Heart left ventricle (tissue), 16 donors: ENCODE measurements around the gene PEAK1. TPM values are rescaled to one million over a fixed set of nuclear protein-coding genes. Genes with fewer than 3 reads are reported as not detected.
"Not testable (repeated sequence)": the region's sequence is repeated elsewhere in the genome, so short reads cannot be mapped to it uniquely, and the experiment has no call there.

Source experiments
- ATAC-seq, 4 donors: fragments of 200-7000 bp; cut with Tn5 transposase; one replicate each; pipeline ENCODE4 v1.9.1; 2020 to 2022; ENCODE audit warnings: moderate library complexity in 4 of 4, mild to moderate bottlenecking in 3 of 4, moderate number of reproducible peaks in 1 of 4
- DNase-seq, 5 donors: peaks; one replicate each; pipeline ENCODE4 v3.0.0-alpha.2; 2020
- H3K27ac ChIP-seq, 12 donors: fragments of 200-600 bp; sonication (generic) in 4 of 12; one replicate each; pipeline versions ENCODE4 v1.5.0 to v1.8.0; 2016 to 2022; ENCODE audit warnings: mild to moderate bottlenecking in 2 of 12
- H3K27me3 ChIP-seq, 9 donors: fragments of 200-600 bp; sonication (generic) in 2 of 9; one replicate each; pipeline versions ENCODE4 v1.5.1 to v1.8.0; 2016 to 2022; ENCODE audit warnings: mild to moderate bottlenecking in 3 of 9
- H3K36me3 ChIP-seq, 9 donors: fragments of 200-600 bp; sonication (generic) in 2 of 9; one replicate each; pipeline versions ENCODE4 v1.5.0 to v1.8.0; 2018 to 2022; ENCODE audit warnings: mild to moderate bottlenecking in 2 of 9
- H3K4me1 ChIP-seq, 12 donors: fragments of 200-600 bp; sonication (generic) in 4 of 12; one replicate each; pipeline versions ENCODE4 v1.5.0 to v1.8.0; 2016 to 2022; ENCODE audit warnings: mild to moderate bottlenecking in 3 of 12
- H3K4me3 ChIP-seq, 12 donors: fragments of 200-600 bp; sonication (generic) in 4 of 12; one replicate each; pipeline versions ENCODE4 v1.5.0 to v1.8.0; 2017 to 2022; ENCODE audit warnings: mild to moderate bottlenecking in 9 of 12, moderate library complexity in 4 of 12
- H3K9me3 ChIP-seq, 12 donors: fragments of 200-600 bp; sonication (generic) in 4 of 12; one replicate each; pipeline versions ENCODE4 v1.5.0 to v1.8.0; 2016 to 2022; ENCODE audit warnings: mild to moderate bottlenecking in 1 of 12
- CTCF ChIP-seq, 12 donors: fragments of 200-600 bp; sonication (generic) in 4 of 12; IDR thresholded peaks; one replicate each; pipeline versions ENCODE4 v1.5.0 to v1.8.0; 2018 to 2022; ENCODE audit warnings: antibody characterized with exemption in 12 of 12, mild to moderate bottlenecking in 5 of 12
- POLR2A ChIP-seq, 2 donors: fragments of 450-650 bp; IDR thresholded peaks; one replicate each; pipeline ENCODE4 v1.6.1; 2017; ENCODE audit warnings: antibody characterized with exemption in 2 of 2, mild to moderate bottlenecking in 2 of 2, moderate library complexity in 2 of 2
- WGBS, 4 donors: extraction: QIAGEN DNeasy Blood & Tissue Kit in 2 of 4; methylation state at CpG; one replicate each; pipeline versions ENCODE4 v1.1.5 to v1.1.7; 2013 to 2018; 5-methylcytosine and 5-hydroxymethylcytosine counted together
- intact Hi-C, 10 donors: fragments of 100-400 bp; cut with DNase I; formaldehyde crosslinking; loops; one replicate each; pipeline versions ENCODE4 v1.11.1 to v1.14.2; 2022
- polyA plus RNA-seq, 2 donors: library from polyadenylated mRNA; stranded (reverse); fragments of 200-250 nt; gene quantifications; one replicate each; pipeline ENCODE4 v1.2.3, GENCODE V29; 2013
- total RNA-seq, 9 donors: library from RNA; depleted of rRNA in 2 of 9; stranded (reverse); fragments of >200 nt in 2 of 9; fragmentation: NEBNext Ultra II Directional in 3 of 9; extraction: Animal tissue kit (Norgen Biotek cat#: 25700) in 3 of 9; gene quantifications; one replicate each; pipeline versions ENCODE4 v1.1.0 to v1.2.4, GENCODE V29; 2016 to 2023
- donor health status: ischemic (EF 13 %, LVEDD 7.1; RV severe dilation, severe dysfunction).
- donor health status: healthy with polysubstance abuse.
- donor health status: DM: no; HTN: yes; CAD: no.
- donor health status: DM: no; HTN: no; CAD: no.
- donor health status: ischemic (EF 25% LVEDD 6.9; RV normal size, moderate dysfunction).
- donor health status: ischemic (EF 25% LVEDD 5.7; RV mildly dilated, moderate dysfunction).
- donor health status: healthy.
- donor health status: DM: yes; HTN: yes; CAD: no.
- donor health status: ischemic (EF 35%, LVEDD 5.7; RV mildly dilated, moderate dysfunction).
- donor health status: nonischemic (EF 11% LVEDD 7.7; RV severe dilation, severe dysfunction).
- donor health status: DM: yes; HTN: yes; CAD: no.
- donor health status: PGD.
- donor health status: ischemic (EF 29% LVEDD 5.4; RV normal size, mild dysfunction).
- donor health status: nonischemic (EF 23%, LVEDD 6.1; RV moderate dilation, normal function).

Gene PEAK1
- total and polyA plus RNA-seq, 11 donors, result 12.8 to 139 (median 86.3) TPM

- ATAC-seq (no peak), DNase-seq (no peak)
- Histone ChIP-seq H3K4me3 (no peak overlapping the region), H3K4me1 (peaks cover 0 to 62% (median 26%) of the 10 kb centered on the region in 12 donors), H3K36me3 (peaks cover 0 to 2% (median 0%) of the 10 kb centered on the region in 9 donors), H3K9me3 (no peaks in the 10 kb centered on the region), H3K27me3 (no peaks in the 10 kb centered on the region), H3K27ac (no peak overlapping the region)
- TF ChIP-seq POLR2A (IDR thresholded peaks at IDR 0.05) (no peak), CTCF (IDR thresholded peaks at IDR 0.05) (no peak)
- WGBS, 4 donors, result 86 to 92% (median 89%) methylated on average over 7 of the region's 7 CpGs
- intact Hi-C loops, result no loop called here
Observed at GRCh38 chr15:77163781-77164384, 256.0 kb downstream of the PEAK1 start.

- DNase-seq, result no peak
- no peak for TF ChIP-seq POLR2A (IDR thresholded peaks at IDR 0.05)
- TF ChIP-seq CTCF (IDR thresholded peaks at IDR 0.05), result no peak
- Histone ChIP-seq H3K27me3 (no peaks in the 10 kb centered on the region), H3K27ac (no peak overlapping the region), H3K4me3 (no peak overlapping the region), H3K4me1 (peaks cover 0 to 55% (median 20%) of the 10 kb centered on the region in 12 donors), H3K36me3 (peaks cover 0 to 10% (median 5%) of the 10 kb centered on the region in 9 donors), H3K9me3 (no peaks in the 10 kb centered on the region)
- 58 to 72% (median 65%) methylated on average over 4 of the region's 4 CpGs for WGBS, 4 donors
- intact Hi-C loops, result no loop called here
- no peak for ATAC-seq
Observed at GRCh38 chr15:77162872-77163633, 256.9 kb downstream of the PEAK1 start.

GRCh38 chr15:77160562-77161478 is 259.1 kb downstream of the PEAK1 start:
- intact Hi-C loops, result no loop called here
- H3K27ac ChIP-seq, result peak overlapping the region in 6 of 12 donors; percentile 16 to 46 (median 43)
- H3K36me3 ChIP-seq, result peaks cover 0 to 31% (median 23%) of the 10 kb centered on the region in 9 donors
- no peaks in the 10 kb centered on the region for H3K9me3 ChIP-seq
- peaks cover 0 to 44% (median 19%) of the 10 kb centered on the region in 12 donors for H3K4me1 ChIP-seq
- H3K27me3 ChIP-seq, result no peaks in the 10 kb centered on the region
- ATAC-seq (peak in 2 of 4 donors; percentile 27 to 50), DNase-seq (no peak)
- 48 to 60% (median 53%) methylated on average over 7 of the region's 7 CpGs for WGBS, 4 donors
- H3K4me3 ChIP-seq, result no peak overlapping the region
- TF ChIP-seq POLR2A (IDR thresholded peaks at IDR 0.05) (no peak), CTCF (IDR thresholded peaks at IDR 0.05) (no peak)

GRCh38 chr15:77156000-77156399 is 263.9 kb downstream of the PEAK1 start:
- H3K27me3 ChIP-seq, H3K9me3 ChIP-seq, intact Hi-C loops, H3K4me3 ChIP-seq, H3K27ac ChIP-seq, ATAC-seq: not testable (repeated sequence)
- WGBS, 4 donors, result 75 to 99% (median 92%) methylated on average over 8 to 11 of the region's 11 CpGs
- peak in 1 of 5 donors; percentile 45 for DNase-seq
- peaks cover 0 to 38% (median 23%) of the 10 kb centered on the region in 9 donors for H3K36me3 ChIP-seq
- peaks cover 0 to 18% (median 10%) of the 10 kb centered on the region in 12 donors for H3K4me1 ChIP-seq
